GM23248 (cell line): Measurements from ENCODE around the gene ZNF835.

Experiments
- EZH2 ChIP-seq: fragments of 200-600 bp; sonication (generic); IDR thresholded peaks from 2 replicates; pipeline ENCODE4 v1.6.1; 2018; ENCODE audit warnings: antibody characterized with exemption, mild to moderate bottlenecking; ENCODE audit not compliant: insufficient read depth, poor library complexity, severe bottlenecking
- EZH2phosphoT487 ChIP-seq: fragments of 200-600 bp; sonication (generic); IDR thresholded peaks from 2 replicates; pipeline ENCODE4 v1.6.1; 2018; ENCODE audit warnings: antibody characterized with exemption, moderate library complexity, mild to moderate bottlenecking, low read depth; ENCODE audit not compliant: insufficient read depth

GRCh38 chr19:56692206-56692895, 20.8 kb upstream of the ZNF835 start:
- TF ChIP-seq EZH2 (no peak), EZH2phosphoT487 (no peak)
